Right lobe of liver (tissue), 6 donors: ENCODE results near the gene RAB10. TPM values are rescaled to one million over a fixed set of nuclear protein-coding genes. Genes with fewer than 3 reads are reported as not detected.

Experiments
- ATAC-seq, 4 donors: fragments of 200-7000 bp; cut with Tn5 transposase; one replicate each; pipeline ENCODE4 v1.9.1; 2020; ENCODE audit warnings: mild to moderate bottlenecking in 4 of 4, moderate library complexity in 4 of 4
- DNase-seq, 3 donors: peaks; one replicate each; pipeline ENCODE4 v3.0.0-alpha.2; 2020
- H3K27ac ChIP-seq, 3 donors: fragments of 200-600 bp; one replicate each; pipeline ENCODE4 v1.8.0; 2022
- H3K27me3 ChIP-seq, 2 donors: fragments of 200-600 bp; one replicate each; pipeline ENCODE4 v1.8.0; 2022
- H3K36me3 ChIP-seq, 4 donors: fragments of 200-600 bp; sonication (generic) in 1 of 4; one replicate each; pipeline versions ENCODE4 v1.5.1 to v1.8.0; 2017 to 2022; ENCODE audit warnings: control low read depth in 1 of 4
- H3K4me1 ChIP-seq, 4 donors: fragments of 200-600 bp; sonication (generic) in 1 of 4; one replicate each; pipeline versions ENCODE4 v1.5.1 to v1.8.0; 2017 to 2022; ENCODE audit warnings: control low read depth in 1 of 4
- H3K4me3 ChIP-seq, 3 donors: fragments of 200-600 bp; one replicate each; pipeline ENCODE4 v1.8.0; 2022
- H3K9me3 ChIP-seq, 4 donors: fragments of 200-600 bp; sonication (generic) in 1 of 4; one replicate each; pipeline versions ENCODE4 v1.5.1 to v1.8.0; 2017 to 2022; ENCODE audit warnings: control low read depth in 1 of 4
- CTCF ChIP-seq, 4 donors: fragments of 200-600 bp in 3 of 4; fragments of 450-650 bp in 1 of 4; IDR thresholded peaks; one replicate each; pipeline versions ENCODE4 v1.5.1 to v1.8.0; 2016 to 2022; ENCODE audit warnings: antibody characterized with exemption in 4 of 4, mild to moderate bottlenecking in 2 of 4
- POLR2A ChIP-seq: fragments of 450-650 bp; IDR thresholded peaks from one replicate; pipeline ENCODE4 v1.6.1; 2017; ENCODE audit warnings: antibody characterized with exemption, mild to moderate bottlenecking
- WGBS: methylation state at CpG from one replicate; pipeline ENCODE4 v1.1.6; 2018; ENCODE audit warnings: low coverage, low lambda C conversion rate; ENCODE audit not compliant: insufficient coverage; ENCODE audit errors: missing lambda C conversion rate; 5-methylcytosine and 5-hydroxymethylcytosine counted together
- intact Hi-C, 2 donors: fragments of 100-400 bp; cut with DNase I; formaldehyde crosslinking; loops; one replicate each; pipeline versions ENCODE4 v1.11.2 to v1.14.1; 2022
- total RNA-seq, 6 experiments: library from RNA; depleted of rRNA in 2 of 6; stranded (reverse); fragments of >200 nt in 2 of 6; fragmentation: NEBNext Ultra II Directional in 3 of 6; extraction: Animal tissue kit (Norgen Biotek cat#: 25700) in 3 of 6; gene quantifications; one replicate each; pipeline versions ENCODE4 v1.1.0 to v1.2.4, GENCODE V29; 2016 to 2023
- donor health status: DM: no; HTN: yes; CAD: no.
- donor health status: DM: no; HTN: no; CAD: no.
- donor health status: DM: no; HTN: no; CAD: no.
- donor health status: DM: no; HTN: yes; CAD: no.
- donor health status: DM: no; HTN: yes; CAD: no.

Gene RAB10
- total RNA-seq, 6 experiments from 2014 or later, result 41.6 to 95.1 (median 70.6) TPM

- ATAC-seq, result no peak
- TF ChIP-seq POLR2A (no peak), CTCF (IDR thresholded peaks at IDR 0.05) (no peak)
- intact Hi-C loops, result no loop called here
- WGBS, result no CpG with 5 or more reads among the region's 5 CpGs
- peak overlapping the region in 2 of 3 donors; percentile 21 to 64 for H3K27ac ChIP-seq
- DNase-seq, result no peak
- H3K9me3 ChIP-seq, result no peaks in the 10 kb centered on the region
- H3K27me3 ChIP-seq, result no peaks in the 10 kb centered on the region
- H3K4me1 ChIP-seq, result peaks cover 0 to 20% (median 2%) of the 10 kb centered on the region in 4 donors
- no peak overlapping the region for H3K4me3 ChIP-seq
- H3K36me3 ChIP-seq, result no peaks in the 10 kb centered on the region
Observed at GRCh38 chr2:26017464-26018183, 16.3 kb upstream of the RAB10 start.

GRCh38 chr2:26018184-26019055, 15.5 kb upstream of the RAB10 start:
- H3K27ac ChIP-seq, result peak overlapping the region in 2 of 3 donors; percentile 21 to 64
- TF ChIP-seq POLR2A (no peak), CTCF (IDR thresholded peaks at IDR 0.05) (no peak)
- no peak overlapping the region for H3K4me3 ChIP-seq
- H3K36me3 ChIP-seq, result no peaks in the 10 kb centered on the region
- ATAC-seq (peak; percentile 97 to 99 (median 98)), DNase-seq (peak; percentile 85 to 90 (median 86))
- H3K9me3 ChIP-seq, result no peaks in the 10 kb centered on the region
- 26% methylated on average over 3 of the region's 3 CpGs for WGBS
- H3K4me1 ChIP-seq, result peaks cover 0 to 16% (median 0%) of the 10 kb centered on the region in 4 donors
- H3K27me3 ChIP-seq, result no peaks in the 10 kb centered on the region
- intact Hi-C loops, result no loop called here

- DNase-seq, result no peak
- peak in 1 of 4 donors; percentile 30 for ATAC-seq
Observed at GRCh38 chr2:26020231-26020640, 13.6 kb upstream of the RAB10 start.

GRCh38 chr2:26024260-26024659, 9.6 kb upstream of the RAB10 start:
- WGBS, result 90% methylated on average over 2 of the region's 2 CpGs
- Histone ChIP-seq H3K27ac (no peak overlapping the region), H3K9me3 (no peaks in the 10 kb centered on the region), H3K4me1 (no peaks in the 10 kb centered on the region), H3K27me3 (no peaks in the 10 kb centered on the region), H3K36me3 (no peaks in the 10 kb centered on the region), H3K4me3 (no peak overlapping the region)
- no peak for DNase-seq
- no peak for TF ChIP-seq CTCF (IDR thresholded peaks at IDR 0.05)
- TF ChIP-seq POLR2A, result no peak
- no peak for ATAC-seq
- intact Hi-C loops, result no loop called here

More at GRCh38 chr2:26020231-26020640, 13.6 kb upstream of the RAB10 start:
- TF ChIP-seq POLR2A (no peak), CTCF (IDR thresholded peaks at IDR 0.05) (no peak)
- intact Hi-C loops, result no loop called here
- WGBS, result 76% methylated on average over 3 of the region's 4 CpGs
- no peaks in the 10 kb centered on the region for H3K9me3 ChIP-seq
- peaks cover 0 to 16% (median 0%) of the 10 kb centered on the region in 4 donors for H3K4me1 ChIP-seq
- H3K27me3 ChIP-seq, result no peaks in the 10 kb centered on the region
- no peak overlapping the region for H3K27ac ChIP-seq
- no peak overlapping the region for H3K4me3 ChIP-seq
- no peaks in the 10 kb centered on the region for H3K36me3 ChIP-seq
